K562 (cell line): ENCODE data around the gene HK1.

Experiments used
- PHF20 ChIP-seq: fragments of 450-650 bp; IDR thresholded peaks from 2 replicates; pipeline ENCODE4 v1.6.1; 2018; ENCODE audit not compliant: partially characterized antibody
- POLR2AphosphoS5 ChIP-seq: IDR thresholded peaks from 2 replicates; pipeline ENCODE4 v1.6.1; 2011; ENCODE audit warnings: mild to moderate bottlenecking, low read depth, low read length, moderate library complexity; ENCODE audit not compliant: control insufficient read depth, insufficient read depth
- RFX7 ChIP-seq: fragments of 250-450 bp; sonication (Bioruptor Pico); IDR thresholded peaks from 2 replicates; pipeline ENCODE4 v1.5.1; 2021; ENCODE audit warnings: mild to moderate bottlenecking
- SIN3A ChIP-seq, 2 experiments: fragments of 150-350 bp in 1 of 2; IDR thresholded peaks; 2 replicates each; pipeline ENCODE4 v1.6.1; 2011 to 2016; ENCODE audit warnings: borderline replicate concordance in 2 of 2, low read depth in 2 of 2, low read length in 2 of 2, mild to moderate bottlenecking in 2 of 2, moderate library complexity in 2 of 2; ENCODE audit not compliant: control insufficient read depth in 1 of 2
- ZFX ChIP-seq: sonication (generic); formaldehyde crosslinking; IDR thresholded peaks from 2 replicates; pipeline ENCODE4 v1.8.0; 2022; ENCODE audit warnings: mild to moderate bottlenecking, missing genetic modification reagents, moderate library complexity
- ZNF175 ChIP-seq: fragments of 200-800 bp; sonication (Bioruptor generic); IDR thresholded peaks from 2 replicates; pipeline ENCODE4 v1.6.1; 2016; ENCODE audit warnings: low read depth, mild to moderate bottlenecking, missing genetic modification characterization, missing compliant biosample characterization
- TF ChIP-seq, protein P1 (sequence below), 3 experiments: IDR thresholded peaks in 2 of 3; conservative IDR thresholded peaks in 1 of 3; 2 replicates each; pipeline ENCODE4 v1.5.1; 2011 to 2012; ENCODE audit warnings: low read length in 3 of 3, mild to moderate bottlenecking in 3 of 3, control low read depth in 2 of 3, improper control_type of control experiment in 1 of 3, inconsistent platforms in 1 of 3, low read depth in 1 of 3, mixed read lengths in 1 of 3, moderate library complexity in 1 of 3; ENCODE audit not compliant: insufficient read depth in 2 of 3

DNA sequence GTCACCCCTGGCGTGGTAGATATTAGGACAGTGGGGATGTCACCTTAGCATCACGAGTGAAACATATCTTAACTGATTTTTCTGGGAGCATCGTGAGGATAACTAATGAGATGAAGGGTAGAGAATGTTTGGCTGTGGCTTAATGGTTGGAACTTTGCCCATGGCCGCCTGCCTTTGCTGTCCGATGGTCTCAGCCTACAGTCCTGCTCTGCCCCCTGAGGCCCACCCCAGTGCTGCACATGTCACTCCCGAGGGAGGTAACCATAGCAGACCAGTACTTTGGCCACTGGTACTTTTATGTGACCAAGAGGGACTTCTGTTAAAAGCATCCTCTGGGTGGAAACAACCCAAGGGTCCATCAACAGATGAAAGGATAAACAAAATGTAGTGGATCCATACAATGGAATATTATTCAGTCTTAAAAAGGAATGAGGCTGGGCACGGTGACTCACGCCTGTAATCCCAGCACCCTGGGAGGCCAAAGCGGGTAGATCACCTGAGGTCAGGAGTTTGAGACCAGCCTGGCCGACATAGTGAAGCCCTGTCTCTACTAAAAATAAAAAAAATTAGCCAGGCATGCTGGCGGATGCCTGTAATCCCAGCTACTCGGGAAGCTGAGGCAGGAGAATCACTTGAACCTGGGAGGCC lies 80.0 kb downstream of the HK1 start:
- no peak for TF ChIP-seq ZNF175 (CRISPR knock-in tag)
- no peak for TF ChIP-seq SIN3A (IDR thresholded peaks at IDR 0.05; ENCODE audit: borderline replicate concordance in 2 of 2, control insufficient read depth in 1 of 2, low read depth in 2 of 2, low read length in 2 of 2)
- TF ChIP-seq, protein P1, sequence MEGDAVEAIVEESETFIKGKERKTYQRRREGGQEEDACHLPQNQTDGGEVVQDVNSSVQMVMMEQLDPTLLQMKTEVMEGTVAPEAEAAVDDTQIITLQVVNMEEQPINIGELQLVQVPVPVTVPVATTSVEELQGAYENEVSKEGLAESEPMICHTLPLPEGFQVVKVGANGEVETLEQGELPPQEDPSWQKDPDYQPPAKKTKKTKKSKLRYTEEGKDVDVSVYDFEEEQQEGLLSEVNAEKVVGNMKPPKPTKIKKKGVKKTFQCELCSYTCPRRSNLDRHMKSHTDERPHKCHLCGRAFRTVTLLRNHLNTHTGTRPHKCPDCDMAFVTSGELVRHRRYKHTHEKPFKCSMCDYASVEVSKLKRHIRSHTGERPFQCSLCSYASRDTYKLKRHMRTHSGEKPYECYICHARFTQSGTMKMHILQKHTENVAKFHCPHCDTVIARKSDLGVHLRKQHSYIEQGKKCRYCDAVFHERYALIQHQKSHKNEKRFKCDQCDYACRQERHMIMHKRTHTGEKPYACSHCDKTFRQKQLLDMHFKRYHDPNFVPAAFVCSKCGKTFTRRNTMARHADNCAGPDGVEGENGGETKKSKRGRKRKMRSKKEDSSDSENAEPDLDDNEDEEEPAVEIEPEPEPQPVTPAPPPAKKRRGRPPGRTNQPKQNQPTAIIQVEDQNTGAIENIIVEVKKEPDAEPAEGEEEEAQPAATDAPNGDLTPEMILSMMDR (IDR thresholded peaks at IDR 0.05 in 2 of 3, conservative IDR thresholded peaks at IDR 0.05 in 1 of 3; ENCODE audit: insufficient read depth in 2 of 3, low read depth in 1 of 3, low read length in 3 of 3): peak in 2 of 3 experiments; percentile 18 to 27; a peak in 2 of 6 replicates
- TF ChIP-seq ZFX (CRISPR knock-in tag): no peak
- no peak for TF ChIP-seq PHF20
- TF ChIP-seq POLR2AphosphoS5: no peak
- TF ChIP-seq RFX7 (CRISPR knock-in tag): no peak
